ENCODE data around the gene COL25A1. TPM values are rescaled to one million over a fixed set of nuclear protein-coding genes. Genes with fewer than 3 reads are reported as not detected.

COL25A1 gene
- total RNA-seq, 4 donors from 2014 or later = 0.14 to 1.6 (median 0.32) TPM; not detected in 1

- intact Hi-C loops (cut with DNase I; ENCODE audit: low total_unique reads) = no loop called here
- H3K9me3 ChIP-seq = no peaks in the 10 kb centered on the region
- H3K4me3 ChIP-seq = no peak overlapping the region
- TF ChIP-seq CTCF (IDR thresholded peaks at IDR 0.05) = no peak
- no peak for TF ChIP-seq POLR2A (IDR thresholded peaks at IDR 0.05)
- peaks cover 0 to 7% (median 0%) of the 10 kb centered on the region in 4 donors for H3K4me1 ChIP-seq
- H3K27ac ChIP-seq = peak overlapping the region; percentile 35 to 52 (median 47)
- H3K36me3 ChIP-seq = no peaks in the 10 kb centered on the region
- DNase-seq = no peak
- WGBS, 2 donors (ENCODE audit: low coverage in 1 of 2) = 32 to 41% methylated on average over 6 of the region's 6 CpGs
- H3K27me3 ChIP-seq = no peaks in the 10 kb centered on the region
- in situ Hi-C loops (cut with MboI; ENCODE audit: low pct_ligation_motif_present in 1 of 4, low pct_unique_long_range_greater_than_20kb in 1 of 4, low sequenced_read_pairs in 3 of 4) = no loop called here
These were observed 319.9 kb downstream of the COL25A1 start for GRCh38 chr4:108982402-108983185.

GRCh38 chr4:108980455-108981239 lies 321.8 kb downstream of the COL25A1 start:
- no peak for DNase-seq
- peaks cover 0 to 7% (median 0%) of the 10 kb centered on the region in 4 donors for H3K4me1 ChIP-seq
- in situ Hi-C loops (cut with MboI; ENCODE audit: low pct_ligation_motif_present in 1 of 4, low pct_unique_long_range_greater_than_20kb in 1 of 4, low sequenced_read_pairs in 3 of 4) = no loop called here
- intact Hi-C loops (cut with DNase I; ENCODE audit: low total_unique reads) = no loop called here
- WGBS, 2 donors (ENCODE audit: low coverage in 1 of 2) = 88 to 94% methylated on average over 7 to 10 of the region's 10 CpGs
- no peaks in the 10 kb centered on the region for H3K9me3 ChIP-seq
- no peak overlapping the region for H3K27ac ChIP-seq
- H3K4me3 ChIP-seq = no peak overlapping the region
- TF ChIP-seq POLR2AphosphoS5 (IDR thresholded peaks at IDR 0.05) (no peak), CTCF (IDR thresholded peaks at IDR 0.05) (no peak), EP300 (IDR thresholded peaks at IDR 0.05; ENCODE audit: low read depth) (no peak), POLR2A (IDR thresholded peaks at IDR 0.05) (no peak)
- H3K36me3 ChIP-seq = no peaks in the 10 kb centered on the region
- no peaks in the 10 kb centered on the region for H3K27me3 ChIP-seq

GRCh38 chr4:108979759-108980158 lies 322.7 kb downstream of the COL25A1 start:
- WGBS, 2 donors (ENCODE audit: low coverage in 1 of 2) = 72 to 88% methylated on average over 4 to 6 of the region's 6 CpGs
- Histone ChIP-seq H3K36me3 (no peaks in the 10 kb centered on the region), H3K4me1 (peaks cover 0 to 7% (median 0%) of the 10 kb centered on the region in 4 donors), H3K27ac (no peak overlapping the region), H3K9me3 (no peaks in the 10 kb centered on the region), H3K4me3 (no peak overlapping the region), H3K27me3 (no peaks in the 10 kb centered on the region)
- DNase-seq = no peak
- in situ Hi-C loops (cut with MboI; ENCODE audit: low pct_ligation_motif_present in 1 of 4, low pct_unique_long_range_greater_than_20kb in 1 of 4, low sequenced_read_pairs in 3 of 4) = no loop called here
- intact Hi-C loops (cut with DNase I; ENCODE audit: low total_unique reads) = no loop called here
- no peak for TF ChIP-seq EP300 (IDR thresholded peaks at IDR 0.05; ENCODE audit: low read depth)
- TF ChIP-seq POLR2A (IDR thresholded peaks at IDR 0.05) = no peak
- TF ChIP-seq CTCF (IDR thresholded peaks at IDR 0.05) = no peak
- TF ChIP-seq POLR2AphosphoS5 (IDR thresholded peaks at IDR 0.05) = no peak

GRCh38 chr4:108978066-108978465 lies 324.4 kb downstream of the COL25A1 start:
- in situ Hi-C loops (cut with MboI; ENCODE audit: low pct_ligation_motif_present in 1 of 4, low pct_unique_long_range_greater_than_20kb in 1 of 4, low sequenced_read_pairs in 3 of 4) = no loop called here
- Histone ChIP-seq H3K27me3 (no peaks in the 10 kb centered on the region), H3K36me3 (no peaks in the 10 kb centered on the region), H3K4me1 (peaks cover 0 to 7% (median 0%) of the 10 kb centered on the region in 4 donors), H3K27ac (no peak overlapping the region), H3K4me3 (no peak overlapping the region), H3K9me3 (no peaks in the 10 kb centered on the region)
- intact Hi-C loops (cut with DNase I; ENCODE audit: low total_unique reads) = no loop called here
- WGBS, 2 donors (ENCODE audit: low coverage in 1 of 2) = 63 to 90% methylated on average over 1 to 9 of the region's 9 CpGs
- no peak for DNase-seq
- TF ChIP-seq EP300 (IDR thresholded peaks at IDR 0.05; ENCODE audit: low read depth) = no peak
- TF ChIP-seq CTCF (IDR thresholded peaks at IDR 0.05) = no peak
- no peak for TF ChIP-seq POLR2AphosphoS5 (IDR thresholded peaks at IDR 0.05)
- no peak for TF ChIP-seq POLR2A (IDR thresholded peaks at IDR 0.05)
